Measurements from ENCODE around the gene ARMC7. TPM values are rescaled to one million over a fixed set of nuclear protein-coding genes. Genes with fewer than 3 reads are reported as not detected.

Gene ARMC7
- polyA plus RNA-seq, 1 donor from 2014 or later, result 3.7 TPM

DNA sequence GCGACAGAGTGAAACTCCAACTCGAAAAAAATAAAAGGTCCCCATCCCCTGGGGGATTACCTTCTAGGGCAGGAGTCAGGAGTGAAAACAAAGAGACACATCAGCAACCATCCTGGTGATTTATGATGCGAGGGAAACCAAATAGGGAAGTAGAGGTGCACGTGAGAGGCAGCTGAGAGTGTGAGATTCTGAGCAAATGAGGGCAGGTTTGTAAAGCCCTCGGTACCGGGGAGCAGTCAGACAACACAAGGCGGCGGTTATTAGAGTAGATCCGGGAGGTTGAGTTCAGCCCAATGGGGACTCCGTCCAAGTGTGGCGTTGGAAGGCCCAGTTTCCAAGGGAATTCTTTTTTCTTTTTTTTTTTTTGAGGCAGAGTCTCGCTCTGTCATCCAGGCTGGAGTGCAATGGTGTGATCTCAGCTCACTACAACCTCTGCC, 7.4 kb upstream of the ARMC7 start:
- H3K9me3 ChIP-seq (ENCODE audit: low read length), result no peaks in the 10 kb centered on the region
- H3K79me2 ChIP-seq (replicated peaks; ENCODE audit: insufficient read depth, low read length), result no peaks in the 10 kb centered on the region
- H3K9ac ChIP-seq (ENCODE audit: low read length), result no peak overlapping the region
- no peak overlapping the region for H3K27ac ChIP-seq (ENCODE audit: low read length)
- no peaks in the 10 kb centered on the region for H3F3A ChIP-seq (ENCODE audit: insufficient read depth, low read length, poor library complexity, severe bottlenecking)
- no peak overlapping the region for H3K4me2 ChIP-seq (ENCODE audit: low read length)
- no peaks in the 10 kb centered on the region for H3K36me3 ChIP-seq (ENCODE audit: insufficient read depth, low read length)
- no peaks in the 10 kb centered on the region for H3K9me2 ChIP-seq (ENCODE audit: insufficient read depth, low read length)
- no peaks in the 10 kb centered on the region for H4K20me1 ChIP-seq (ENCODE audit: insufficient read depth)
- H3K4me3 ChIP-seq (ENCODE audit: low read length), result no peak overlapping the region
- no peak overlapping the region for H2AFZ ChIP-seq (ENCODE audit: low read depth, low read length)
- H3K27me3 ChIP-seq (ENCODE audit: insufficient read depth, low read depth, low read length), result no peaks in the 10 kb centered on the region
- TF ChIP-seq RAD21 (conservative IDR thresholded peaks at IDR 0.05) (no peak), POLR2AphosphoS5 (IDR thresholded peaks at IDR 0.05) (no peak), EP300 (conservative IDR thresholded peaks at IDR 0.05; ENCODE audit: poor library complexity, severe bottlenecking) (no peak), SMC3 (conservative IDR thresholded peaks at IDR 0.05; ENCODE audit: poor library complexity) (no peak), MXI1 (conservative IDR thresholded peaks at IDR 0.05; ENCODE audit: poor library complexity, severe bottlenecking) (no peak), EZH2 (IDR thresholded peaks at IDR 0.05; ENCODE audit: borderline replicate concordance, insufficient read depth, low read length, poor library complexity, severe bottlenecking) (no peak), TAF1 (IDR thresholded peaks at IDR 0.05; ENCODE audit: low read depth) (no peak)
- TF ChIP-seq, protein P1, sequence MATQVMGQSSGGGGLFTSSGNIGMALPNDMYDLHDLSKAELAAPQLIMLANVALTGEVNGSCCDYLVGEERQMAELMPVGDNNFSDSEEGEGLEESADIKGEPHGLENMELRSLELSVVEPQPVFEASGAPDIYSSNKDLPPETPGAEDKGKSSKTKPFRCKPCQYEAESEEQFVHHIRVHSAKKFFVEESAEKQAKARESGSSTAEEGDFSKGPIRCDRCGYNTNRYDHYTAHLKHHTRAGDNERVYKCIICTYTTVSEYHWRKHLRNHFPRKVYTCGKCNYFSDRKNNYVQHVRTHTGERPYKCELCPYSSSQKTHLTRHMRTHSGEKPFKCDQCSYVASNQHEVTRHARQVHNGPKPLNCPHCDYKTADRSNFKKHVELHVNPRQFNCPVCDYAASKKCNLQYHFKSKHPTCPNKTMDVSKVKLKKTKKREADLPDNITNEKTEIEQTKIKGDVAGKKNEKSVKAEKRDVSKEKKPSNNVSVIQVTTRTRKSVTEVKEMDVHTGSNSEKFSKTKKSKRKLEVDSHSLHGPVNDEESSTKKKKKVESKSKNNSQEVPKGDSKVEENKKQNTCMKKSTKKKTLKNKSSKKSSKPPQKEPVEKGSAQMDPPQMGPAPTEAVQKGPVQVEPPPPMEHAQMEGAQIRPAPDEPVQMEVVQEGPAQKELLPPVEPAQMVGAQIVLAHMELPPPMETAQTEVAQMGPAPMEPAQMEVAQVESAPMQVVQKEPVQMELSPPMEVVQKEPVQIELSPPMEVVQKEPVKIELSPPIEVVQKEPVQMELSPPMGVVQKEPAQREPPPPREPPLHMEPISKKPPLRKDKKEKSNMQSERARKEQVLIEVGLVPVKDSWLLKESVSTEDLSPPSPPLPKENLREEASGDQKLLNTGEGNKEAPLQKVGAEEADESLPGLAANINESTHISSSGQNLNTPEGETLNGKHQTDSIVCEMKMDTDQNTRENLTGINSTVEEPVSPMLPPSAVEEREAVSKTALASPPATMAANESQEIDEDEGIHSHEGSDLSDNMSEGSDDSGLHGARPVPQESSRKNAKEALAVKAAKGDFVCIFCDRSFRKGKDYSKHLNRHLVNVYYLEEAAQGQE (IDR thresholded peaks at IDR 0.05; ENCODE audit: borderline replicate concordance), result no peak
- TF ChIP-seq, protein P2, sequence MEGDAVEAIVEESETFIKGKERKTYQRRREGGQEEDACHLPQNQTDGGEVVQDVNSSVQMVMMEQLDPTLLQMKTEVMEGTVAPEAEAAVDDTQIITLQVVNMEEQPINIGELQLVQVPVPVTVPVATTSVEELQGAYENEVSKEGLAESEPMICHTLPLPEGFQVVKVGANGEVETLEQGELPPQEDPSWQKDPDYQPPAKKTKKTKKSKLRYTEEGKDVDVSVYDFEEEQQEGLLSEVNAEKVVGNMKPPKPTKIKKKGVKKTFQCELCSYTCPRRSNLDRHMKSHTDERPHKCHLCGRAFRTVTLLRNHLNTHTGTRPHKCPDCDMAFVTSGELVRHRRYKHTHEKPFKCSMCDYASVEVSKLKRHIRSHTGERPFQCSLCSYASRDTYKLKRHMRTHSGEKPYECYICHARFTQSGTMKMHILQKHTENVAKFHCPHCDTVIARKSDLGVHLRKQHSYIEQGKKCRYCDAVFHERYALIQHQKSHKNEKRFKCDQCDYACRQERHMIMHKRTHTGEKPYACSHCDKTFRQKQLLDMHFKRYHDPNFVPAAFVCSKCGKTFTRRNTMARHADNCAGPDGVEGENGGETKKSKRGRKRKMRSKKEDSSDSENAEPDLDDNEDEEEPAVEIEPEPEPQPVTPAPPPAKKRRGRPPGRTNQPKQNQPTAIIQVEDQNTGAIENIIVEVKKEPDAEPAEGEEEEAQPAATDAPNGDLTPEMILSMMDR (IDR thresholded peaks at IDR 0.05; ENCODE audit: poor library complexity, severe bottlenecking), result no peak

DNA sequence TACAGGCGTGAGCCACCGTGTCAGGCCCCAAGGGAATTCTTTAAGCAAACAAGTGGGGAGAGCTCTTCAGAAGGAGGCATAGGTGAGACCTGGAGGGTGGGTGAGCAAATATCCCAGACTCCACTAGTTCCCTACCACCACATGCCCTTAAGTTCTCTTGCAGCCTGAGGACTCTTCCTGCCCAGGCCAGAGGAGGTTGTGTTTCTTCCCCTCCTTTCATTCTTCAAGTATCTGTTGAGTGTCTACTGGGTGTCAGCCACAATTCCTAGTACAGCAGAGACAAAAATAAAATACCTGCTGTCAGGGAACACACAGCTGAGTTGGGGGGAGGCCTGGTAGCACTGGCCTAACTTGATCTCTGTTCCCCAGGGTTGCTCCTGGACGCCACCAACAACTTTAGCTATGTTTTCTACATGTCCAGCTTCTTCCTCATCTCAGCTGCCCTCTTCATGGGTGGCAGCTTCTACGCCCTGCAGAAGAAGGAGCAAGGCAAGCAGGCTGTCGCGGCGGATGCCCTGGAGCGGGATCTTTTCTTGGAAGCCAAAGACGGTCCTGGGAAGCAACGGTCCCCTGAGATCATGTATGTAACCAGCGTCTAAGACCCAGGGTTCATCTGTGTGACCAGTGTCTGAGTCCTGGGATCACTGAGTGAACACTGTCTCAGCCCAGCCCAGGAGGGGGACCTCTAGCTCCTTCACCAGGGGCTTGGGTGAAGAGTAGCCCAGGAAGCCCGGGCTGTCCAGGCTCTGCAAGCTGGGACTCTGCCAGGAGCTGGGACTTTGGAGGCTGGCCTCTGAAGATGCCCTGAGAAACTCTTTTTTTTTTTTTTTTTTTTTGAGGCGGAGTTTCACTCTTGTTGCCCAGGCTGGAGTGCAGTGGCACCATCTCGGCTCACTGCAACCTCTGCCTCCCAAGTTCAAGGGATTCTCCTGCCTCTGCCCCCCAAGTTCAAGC, 5.9 kb upstream of the ARMC7 start:
- no peak overlapping the region for H3K4me3 ChIP-seq (ENCODE audit: low read length)
- no peak overlapping the region for H3K9ac ChIP-seq (ENCODE audit: low read length)
- no peaks in the 10 kb centered on the region for H3K9me3 ChIP-seq (ENCODE audit: low read length)
- no peaks in the 10 kb centered on the region for H3K27me3 ChIP-seq (ENCODE audit: insufficient read depth, low read depth, low read length)
- H4K20me1 ChIP-seq (ENCODE audit: insufficient read depth), result no peaks in the 10 kb centered on the region
- no peak overlapping the region for H3K27ac ChIP-seq (ENCODE audit: low read length)
- H2AFZ ChIP-seq (ENCODE audit: low read depth, low read length), result no peak overlapping the region
- TF ChIP-seq TAF1 (IDR thresholded peaks at IDR 0.05; ENCODE audit: low read depth) (no peak), SMC3 (conservative IDR thresholded peaks at IDR 0.05; ENCODE audit: poor library complexity) (no peak), MXI1 (conservative IDR thresholded peaks at IDR 0.05; ENCODE audit: poor library complexity, severe bottlenecking) (no peak), POLR2AphosphoS5 (IDR thresholded peaks at IDR 0.05) (no peak), RAD21 (conservative IDR thresholded peaks at IDR 0.05) (no peak), EP300 (conservative IDR thresholded peaks at IDR 0.05; ENCODE audit: poor library complexity, severe bottlenecking) (no peak)
- TF ChIP-seq, protein P1 (IDR thresholded peaks at IDR 0.05; ENCODE audit: borderline replicate concordance), result no peak
- TF ChIP-seq, protein P2 (IDR thresholded peaks at IDR 0.05; ENCODE audit: poor library complexity, severe bottlenecking), result no peak
- H3K4me2 ChIP-seq (ENCODE audit: low read length), result no peak overlapping the region
- H3K36me3 ChIP-seq (ENCODE audit: insufficient read depth, low read length), result no peaks in the 10 kb centered on the region
- no peaks in the 10 kb centered on the region for H3K79me2 ChIP-seq (replicated peaks; ENCODE audit: insufficient read depth, low read length)
- no peaks in the 10 kb centered on the region for H3K9me2 ChIP-seq (ENCODE audit: insufficient read depth, low read length)
- no peaks in the 10 kb centered on the region for H3F3A ChIP-seq (ENCODE audit: insufficient read depth, low read length, poor library complexity, severe bottlenecking)

Measured in neural cell (in vitro differentiated cells).